Activated CD8-positive, alpha-beta memory T cell treated with anti-CD3 and anti-CD28 coated beads, Interleukin-2, amount 50 U/mL, for 24 hours (primary cell): Measurements from ENCODE around the gene POFUT2.

Source experiments
- DNase-seq: peaks from one replicate; pipeline ENCODE4 v3.0.0-alpha.2; 2020; ENCODE audit errors: extremely low read depth

POFUT2 gene

GRCh38 chr21:45299026-45299863 lies 11.6 kb upstream of the POFUT2 start:
- no peak for DNase-seq

GRCh38 chr21:45297869-45298268 lies 10.2 kb upstream of the POFUT2 start:
- DNase-seq = no peak

- DNase-seq = no peak
These were observed 9.6 kb upstream of the POFUT2 start for GRCh38 chr21:45297329-45297728.

GRCh38 chr21:45296638-45297037 lies 8.9 kb upstream of the POFUT2 start:
- no peak for DNase-seq

- no peak for DNase-seq
These were observed 8.1 kb upstream of the POFUT2 start for GRCh38 chr21:45295576-45296365.

- no peak for DNase-seq
These were observed 7.0 kb upstream of the POFUT2 start for GRCh38 chr21:45294509-45295291.

GRCh38 chr21:45293726-45294401 lies 6.2 kb upstream of the POFUT2 start:
- no peak for DNase-seq

GRCh38 chr21:45293220-45293725 lies 5.6 kb upstream of the POFUT2 start:
- no peak for DNase-seq

GRCh38 chr21:45292399-45293219 lies 4.9 kb upstream of the POFUT2 start:
- DNase-seq = peak; percentile 24

GRCh38 chr21:45291613-45292398 lies 4.1 kb upstream of the POFUT2 start:
- no peak for DNase-seq

GRCh38 chr21:45290948-45291612 lies 3.4 kb upstream of the POFUT2 start:
- no peak for DNase-seq

GRCh38 chr21:45289655-45290515 lies 2.2 kb upstream of the POFUT2 start:
- DNase-seq = no peak

GRCh38 chr21:45289134-45289533 lies 1.4 kb upstream of the POFUT2 start:
- no peak for DNase-seq

- no peak for DNase-seq
These were observed 746 bp upstream of the POFUT2 start for GRCh38 chr21:45288441-45288841.

- no peak for DNase-seq
These were observed 841 bp downstream of the POFUT2 start for GRCh38 chr21:45286671-45287437.

GRCh38 chr21:45285266-45285931 lies 2.3 kb downstream of the POFUT2 start:
- DNase-seq = no peak

GRCh38 chr21:45284456-45284741 lies 3.3 kb downstream of the POFUT2 start:
- DNase-seq = no peak
